ENCODE data around the gene MAST4.

Gene MAST4

GRCh38 chr5:66788556-66788955 is 192.4 kb downstream of the MAST4 start (continued):
- no peak for TF ChIP-seq ZNF571 (tag by site-specific recombination; IDR thresholded peaks at IDR 0.05)
- no peak for TF ChIP-seq ZNF394 (tag by site-specific recombination; IDR thresholded peaks at IDR 0.05; ENCODE audit: borderline replicate concordance)
- TF ChIP-seq ZNF423 (tag by site-specific recombination; IDR thresholded peaks at IDR 0.05) = no peak
- TF ChIP-seq BCL6B (tag by site-specific recombination; IDR thresholded peaks at IDR 0.05) = no peak
- no peak for TF ChIP-seq ZNF621 (tag by site-specific recombination; IDR thresholded peaks at IDR 0.05)

GRCh38 chr5:66789434-66789833 is 193.2 kb downstream of the MAST4 start:
- Histone ChIP-seq H3K36me3 (ENCODE audit: control insufficient read depth in 2 of 2, insufficient read depth in 1 of 2, low read length in 2 of 2) (no peaks in the 10 kb centered on the region), H3K27ac (ENCODE audit: extremely low read depth, low read depth, low read length) (no peak overlapping the region), H3K4me3 (ENCODE audit: low read depth, low read length) (no peak overlapping the region), H3K9me3 (ENCODE audit: control insufficient read depth, insufficient read depth, low read depth, low read length) (no peaks in the 10 kb centered on the region), H3K4me1 (ENCODE audit: control insufficient read depth, insufficient read depth, low read length) (no peaks in the 10 kb centered on the region)
- ChIA-PET POLR2A (no interaction called here), CTCF (no interaction called here)
- TF ChIP-seq ZNF837 (tag by site-specific recombination; IDR thresholded peaks at IDR 0.05) (no peak), RBAK (tag by site-specific recombination; IDR thresholded peaks at IDR 0.05) (no peak), CTCF (tag by site-specific recombination; IDR thresholded peaks at IDR 0.05) (no peak), ZNF26 (tag by site-specific recombination; IDR thresholded peaks at IDR 0.05) (no peak), ZFP3 (tag by site-specific recombination; IDR thresholded peaks at IDR 0.05; ENCODE audit: low read depth) (no peak), ZNF624 (tag by site-specific recombination; IDR thresholded peaks at IDR 0.05) (no peak), ZNF513 (tag by site-specific recombination; IDR thresholded peaks at IDR 0.05) (no peak), ZNF626 (tag by site-specific recombination; IDR thresholded peaks at IDR 0.05) (no peak), ZNF2 (tag by site-specific recombination; IDR thresholded peaks at IDR 0.05) (no peak), ZBTB48 (tag by site-specific recombination; IDR thresholded peaks at IDR 0.05) (no peak), ZNF639 (tag by site-specific recombination; IDR thresholded peaks at IDR 0.05) (no peak), ZBTB20 (tag by site-specific recombination; IDR thresholded peaks at IDR 0.05) (no peak), KLF7 (tag by site-specific recombination; IDR thresholded peaks at IDR 0.05; ENCODE audit: borderline replicate concordance) (no peak), TRIM28 (IDR thresholded peaks at IDR 0.05; ENCODE audit: borderline replicate concordance, low read length) (no peak), ZNF549 (tag by site-specific recombination; IDR thresholded peaks at IDR 0.05) (no peak)
